ENCODE results near the gene ASCL1.

The ASCL1 gene

DNA sequence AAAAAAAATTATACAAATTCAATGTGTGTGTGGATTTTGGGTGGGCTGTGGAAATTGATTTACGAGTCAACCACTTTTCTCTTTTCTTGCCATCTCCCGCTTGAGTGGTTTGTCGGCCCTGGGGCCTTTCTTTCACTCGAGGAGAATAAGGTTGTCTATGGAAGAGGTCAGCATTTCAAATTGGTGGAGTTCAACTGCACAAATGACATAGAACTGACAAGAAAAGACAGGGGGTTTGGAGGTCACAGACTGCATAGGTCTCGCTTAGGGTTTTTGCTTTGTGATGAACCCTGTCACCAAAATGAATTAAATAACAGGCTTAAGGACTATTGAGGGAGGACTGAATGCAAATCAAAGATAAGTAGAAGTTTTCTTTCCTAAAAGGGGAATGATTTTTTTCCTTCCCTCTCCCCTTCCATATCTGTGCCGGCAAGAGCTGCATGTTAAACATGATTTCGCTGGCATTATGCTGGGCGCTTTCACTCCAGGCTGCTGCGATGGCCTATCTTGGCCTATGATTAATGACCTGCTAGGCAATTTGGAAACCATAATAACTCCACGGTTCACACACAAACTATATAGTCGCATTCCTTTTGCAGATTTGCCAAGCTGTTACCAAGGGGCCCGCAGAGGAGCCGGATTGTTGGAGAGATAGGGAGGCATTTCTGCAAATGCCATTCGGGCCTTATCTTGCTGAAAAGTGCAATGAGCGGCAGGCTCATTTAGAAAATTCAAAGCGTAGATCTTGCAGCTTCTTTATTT lies 20.7 kb downstream of the ASCL1 start:
- TF ChIP-seq, protein P1, sequence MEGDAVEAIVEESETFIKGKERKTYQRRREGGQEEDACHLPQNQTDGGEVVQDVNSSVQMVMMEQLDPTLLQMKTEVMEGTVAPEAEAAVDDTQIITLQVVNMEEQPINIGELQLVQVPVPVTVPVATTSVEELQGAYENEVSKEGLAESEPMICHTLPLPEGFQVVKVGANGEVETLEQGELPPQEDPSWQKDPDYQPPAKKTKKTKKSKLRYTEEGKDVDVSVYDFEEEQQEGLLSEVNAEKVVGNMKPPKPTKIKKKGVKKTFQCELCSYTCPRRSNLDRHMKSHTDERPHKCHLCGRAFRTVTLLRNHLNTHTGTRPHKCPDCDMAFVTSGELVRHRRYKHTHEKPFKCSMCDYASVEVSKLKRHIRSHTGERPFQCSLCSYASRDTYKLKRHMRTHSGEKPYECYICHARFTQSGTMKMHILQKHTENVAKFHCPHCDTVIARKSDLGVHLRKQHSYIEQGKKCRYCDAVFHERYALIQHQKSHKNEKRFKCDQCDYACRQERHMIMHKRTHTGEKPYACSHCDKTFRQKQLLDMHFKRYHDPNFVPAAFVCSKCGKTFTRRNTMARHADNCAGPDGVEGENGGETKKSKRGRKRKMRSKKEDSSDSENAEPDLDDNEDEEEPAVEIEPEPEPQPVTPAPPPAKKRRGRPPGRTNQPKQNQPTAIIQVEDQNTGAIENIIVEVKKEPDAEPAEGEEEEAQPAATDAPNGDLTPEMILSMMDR (conservative IDR thresholded peaks at IDR 0.05; ENCODE audit: low read depth, low read length) = no peak
- no peaks in the 10 kb centered on the region for H3K36me3 ChIP-seq (ENCODE audit: insufficient read depth)
- H3K27ac ChIP-seq = no peak overlapping the region
- no peaks in the 10 kb centered on the region for H4K20me1 ChIP-seq (ENCODE audit: insufficient read depth)
- H3K4me3 ChIP-seq (IDR thresholded peaks at IDR 0.05; ENCODE audit: insufficient read depth, low read depth, low read length) = no peak overlapping the region
- no peak overlapping the region for H2AFZ ChIP-seq (ENCODE audit: low read depth)
- H3K27me3 ChIP-seq (ENCODE audit: insufficient read depth, low read depth) = no peaks in the 10 kb centered on the region
- no peaks in the 10 kb centered on the region for H3K4me1 ChIP-seq (ENCODE audit: low read depth, poor library complexity, severe bottlenecking)
- no peak overlapping the region for H3K9ac ChIP-seq
- H3K79me2 ChIP-seq (ENCODE audit: insufficient read depth, low read depth) = no peaks in the 10 kb centered on the region
- no peak overlapping the region for H3K4me2 ChIP-seq

DNA sequence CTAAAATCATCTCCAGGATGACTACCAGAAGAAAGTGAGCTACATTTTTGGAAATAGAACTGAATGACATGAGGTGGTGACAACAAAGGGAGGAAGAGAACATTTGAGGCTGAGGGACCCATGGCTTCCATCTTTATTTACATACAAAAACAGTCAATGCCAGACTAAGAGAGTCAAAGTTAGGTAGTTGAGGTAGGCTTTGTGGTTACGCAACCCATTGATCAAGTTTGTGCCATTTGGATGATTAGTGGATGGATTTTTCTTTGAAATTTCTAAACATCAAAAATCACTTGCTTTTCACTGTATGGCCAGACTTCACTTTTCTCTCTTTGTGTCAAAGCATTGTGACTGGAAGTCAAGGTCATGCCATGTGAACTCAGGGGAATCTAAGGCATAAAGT lies 22.9 kb downstream of the ASCL1 start:
- Histone ChIP-seq H3K9ac (no peak overlapping the region), H3K79me2 (ENCODE audit: insufficient read depth, low read depth) (no peaks in the 10 kb centered on the region), H3K4me3 (IDR thresholded peaks at IDR 0.05; ENCODE audit: insufficient read depth, low read depth, low read length) (no peak overlapping the region), H3K4me1 (ENCODE audit: low read depth, poor library complexity, severe bottlenecking) (no peaks in the 10 kb centered on the region), H2AFZ (ENCODE audit: low read depth) (no peak overlapping the region), H3K36me3 (ENCODE audit: insufficient read depth) (no peaks in the 10 kb centered on the region), H3K4me2 (no peak overlapping the region), H3K27ac (no peak overlapping the region), H3K27me3 (ENCODE audit: insufficient read depth, low read depth) (no peaks in the 10 kb centered on the region), H4K20me1 (ENCODE audit: insufficient read depth) (no peaks in the 10 kb centered on the region)
- TF ChIP-seq, protein P1 (conservative IDR thresholded peaks at IDR 0.05; ENCODE audit: low read depth, low read length) = no peak

DNA sequence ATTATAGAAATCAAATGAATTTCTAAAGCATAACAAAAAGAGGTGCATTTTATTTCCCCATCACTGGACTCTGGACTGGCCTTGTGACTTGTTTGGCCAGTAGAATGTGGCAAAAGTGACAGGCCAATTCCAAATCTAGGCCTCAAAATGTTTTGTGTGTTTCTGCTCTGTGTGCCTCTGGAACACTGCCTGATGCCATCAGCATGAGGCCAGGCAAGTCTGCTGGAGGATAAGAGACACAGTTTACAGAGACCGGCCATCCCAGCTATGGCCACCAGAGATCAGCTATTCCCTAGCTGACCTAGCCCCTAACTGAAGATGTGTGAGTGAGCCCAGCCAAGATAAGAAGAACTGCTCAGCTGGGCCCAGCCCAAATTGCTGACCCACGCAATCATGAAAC lies 32.9 kb downstream of the ASCL1 start:
- H3K36me3 ChIP-seq (ENCODE audit: insufficient read depth) = no peaks in the 10 kb centered on the region
- H3K4me1 ChIP-seq (ENCODE audit: low read depth, poor library complexity, severe bottlenecking) = no peaks in the 10 kb centered on the region
- H3K4me3 ChIP-seq (IDR thresholded peaks at IDR 0.05; ENCODE audit: insufficient read depth, low read depth, low read length) = no peak overlapping the region
- H3K9ac ChIP-seq = no peak overlapping the region
- H3K27ac ChIP-seq = no peak overlapping the region
- no peak overlapping the region for H2AFZ ChIP-seq (ENCODE audit: low read depth)
- no peaks in the 10 kb centered on the region for H3K27me3 ChIP-seq (ENCODE audit: insufficient read depth, low read depth)
- no peak overlapping the region for H3K4me2 ChIP-seq
- no peaks in the 10 kb centered on the region for H3K79me2 ChIP-seq (ENCODE audit: insufficient read depth, low read depth)
- TF ChIP-seq, protein P1 (conservative IDR thresholded peaks at IDR 0.05; ENCODE audit: low read depth, low read length) = no peak
- no peaks in the 10 kb centered on the region for H4K20me1 ChIP-seq (ENCODE audit: insufficient read depth)

DNA sequence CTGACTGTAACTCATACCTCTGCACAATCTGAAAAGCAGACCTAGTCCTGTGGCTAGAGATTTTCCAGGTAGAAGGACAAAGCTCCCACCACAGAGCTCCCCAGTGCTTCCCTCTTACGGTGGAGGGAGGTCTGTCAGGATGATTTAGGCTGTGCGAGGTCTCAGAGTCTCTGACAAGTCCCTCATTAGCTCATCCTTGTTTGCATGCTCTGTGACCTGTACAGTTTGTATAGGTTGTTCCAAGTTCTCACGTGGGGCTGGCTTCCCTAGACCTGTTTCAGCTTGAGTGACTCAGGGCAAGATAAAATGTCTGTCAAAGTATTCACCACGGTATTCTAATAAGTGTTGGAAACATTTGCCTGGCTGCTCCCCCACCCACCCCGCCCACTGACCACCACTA lies 34.8 kb downstream of the ASCL1 start:
- Histone ChIP-seq H3K79me2 (ENCODE audit: insufficient read depth, low read depth) (no peaks in the 10 kb centered on the region), H3K4me3 (IDR thresholded peaks at IDR 0.05; ENCODE audit: insufficient read depth, low read depth, low read length) (no peak overlapping the region), H3K4me2 (no peak overlapping the region), H3K27me3 (ENCODE audit: insufficient read depth, low read depth) (no peaks in the 10 kb centered on the region), H2AFZ (ENCODE audit: low read depth) (no peak overlapping the region), H4K20me1 (ENCODE audit: insufficient read depth) (no peaks in the 10 kb centered on the region), H3K9ac (no peak overlapping the region), H3K36me3 (ENCODE audit: insufficient read depth) (no peaks in the 10 kb centered on the region), H3K27ac (no peak overlapping the region), H3K4me1 (ENCODE audit: low read depth, poor library complexity, severe bottlenecking) (no peaks in the 10 kb centered on the region)
- TF ChIP-seq, protein P1 (conservative IDR thresholded peaks at IDR 0.05; ENCODE audit: low read depth, low read length) = no peak

Measured in KMS-11 (cell line).